DND-41 (cell line): ENCODE results near the gene PTPRN2.

Source experiments
- EZH2 ChIP-seq: IDR thresholded peaks from 3 replicates; pipeline ENCODE4 v1.6.1; 2012; ENCODE audit warnings: borderline replicate concordance, low read depth, mild to moderate bottlenecking, moderate library complexity, low read length, inconsistent platforms; ENCODE audit not compliant: severe bottlenecking
- TF ChIP-seq, protein P1 (sequence below): IDR thresholded peaks from 2 replicates; pipeline ENCODE4 v1.5.1; 2012; ENCODE audit warnings: borderline replicate concordance, low read length, moderate library complexity, mild to moderate bottlenecking; ENCODE audit not compliant: poor library complexity, severe bottlenecking; ENCODE audit errors: extremely low read depth

DNA sequence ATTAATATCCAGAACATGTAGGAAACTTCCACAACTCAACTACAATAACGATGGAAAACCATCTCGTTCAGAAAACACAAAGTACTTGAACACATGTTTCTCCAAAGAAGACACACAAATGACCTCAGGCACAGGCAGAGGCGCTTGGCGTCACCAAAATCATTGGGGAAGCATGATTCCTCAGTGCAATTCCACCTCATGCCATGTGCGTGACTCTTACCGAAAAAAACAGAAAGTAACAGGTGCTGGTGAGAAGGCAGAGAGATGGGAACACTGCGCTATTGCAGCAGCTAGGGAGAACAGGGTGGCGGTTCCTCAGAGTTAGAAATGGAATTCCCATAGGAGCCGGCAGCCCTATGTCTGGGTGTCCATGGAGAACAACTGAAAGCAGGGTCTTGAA lies 860.9 kb downstream of the PTPRN2 start:
- TF ChIP-seq EZH2: no peak
- TF ChIP-seq, protein P1, sequence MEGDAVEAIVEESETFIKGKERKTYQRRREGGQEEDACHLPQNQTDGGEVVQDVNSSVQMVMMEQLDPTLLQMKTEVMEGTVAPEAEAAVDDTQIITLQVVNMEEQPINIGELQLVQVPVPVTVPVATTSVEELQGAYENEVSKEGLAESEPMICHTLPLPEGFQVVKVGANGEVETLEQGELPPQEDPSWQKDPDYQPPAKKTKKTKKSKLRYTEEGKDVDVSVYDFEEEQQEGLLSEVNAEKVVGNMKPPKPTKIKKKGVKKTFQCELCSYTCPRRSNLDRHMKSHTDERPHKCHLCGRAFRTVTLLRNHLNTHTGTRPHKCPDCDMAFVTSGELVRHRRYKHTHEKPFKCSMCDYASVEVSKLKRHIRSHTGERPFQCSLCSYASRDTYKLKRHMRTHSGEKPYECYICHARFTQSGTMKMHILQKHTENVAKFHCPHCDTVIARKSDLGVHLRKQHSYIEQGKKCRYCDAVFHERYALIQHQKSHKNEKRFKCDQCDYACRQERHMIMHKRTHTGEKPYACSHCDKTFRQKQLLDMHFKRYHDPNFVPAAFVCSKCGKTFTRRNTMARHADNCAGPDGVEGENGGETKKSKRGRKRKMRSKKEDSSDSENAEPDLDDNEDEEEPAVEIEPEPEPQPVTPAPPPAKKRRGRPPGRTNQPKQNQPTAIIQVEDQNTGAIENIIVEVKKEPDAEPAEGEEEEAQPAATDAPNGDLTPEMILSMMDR: no peak
